CD14-positive monocyte (primary cell): ENCODE measurements around the gene IGSF9B. TPM values are rescaled to one million over a fixed set of nuclear protein-coding genes. Genes with fewer than 3 reads are reported as not detected.

Source experiments
- DNase-seq, 3 donors: peaks; one replicate each; pipeline ENCODE4 v3.0.0-alpha.2; 2011 to 2022
- H2AFZ ChIP-seq: 2 replicates; pipeline ENCODE4 v1.6.0; 2012; ENCODE audit warnings: mild to moderate bottlenecking, low read depth, low read length, inconsistent platforms; ENCODE audit not compliant: insufficient read depth, poor library complexity, severe bottlenecking
- H3K27ac ChIP-seq, 2 donors: 1 replicate in 1 of 2; 2 replicates in 1 of 2; pipeline ENCODE4 v1.5.1; 2012 to 2013; ENCODE audit warnings: low read length in 2 of 2, control low read depth in 1 of 2, inconsistent platforms in 1 of 2, low read depth in 1 of 2, mild to moderate bottlenecking in 1 of 2
- H3K27me3 ChIP-seq, 2 donors: one replicate each; pipeline versions ENCODE4 v1.6.0 to v1.6.1; 2011 to 2013; ENCODE audit warnings: low read length in 2 of 2; ENCODE audit not compliant: control insufficient read depth in 2 of 2, insufficient read depth in 2 of 2
- H3K36me3 ChIP-seq, 2 donors: replicated peaks in 1 of 2; 1 replicate in 1 of 2; 2 replicates in 1 of 2; pipeline versions ENCODE4 v1.5.1 to v1.6.1; 2012 to 2013; ENCODE audit warnings: low read length in 2 of 2, control low read depth in 1 of 2, inconsistent platforms in 1 of 2, mild to moderate bottlenecking in 1 of 2; ENCODE audit not compliant: insufficient read depth in 2 of 2, control insufficient read depth in 1 of 2
- H3K4me1 ChIP-seq, 2 donors: 1 replicate in 1 of 2; 2 replicates in 1 of 2; pipeline versions ENCODE4 v1.5.1 to v1.6.1; 2012 to 2013; ENCODE audit warnings: low read length in 2 of 2, control low read depth in 1 of 2, inconsistent platforms in 1 of 2, mild to moderate bottlenecking in 1 of 2, moderate library complexity in 1 of 2; ENCODE audit not compliant: insufficient read depth in 2 of 2, control insufficient read depth in 1 of 2
- H3K4me2 ChIP-seq: replicated peaks from 2 replicates; pipeline ENCODE3; 2012; ENCODE audit warnings: low read length, moderate library complexity, mild to moderate bottlenecking; ENCODE audit not compliant: poor library complexity, severe bottlenecking; ENCODE audit errors: extremely low read depth
- H3K4me3 ChIP-seq, 3 experiments: fragments of 200-600 bp in 1 of 3; sonication (generic) in 1 of 3; replicated peaks in 1 of 3; 1 replicate in 2 of 3; 2 replicates in 1 of 3; pipeline ENCODE4 v1.5.1; 2011 to 2013; ENCODE audit warnings: low read length in 3 of 3, mild to moderate bottlenecking in 3 of 3, control low read depth in 2 of 3, low read depth in 2 of 3, inconsistent platforms in 1 of 3, moderate library complexity in 1 of 3
- H3K79me2 ChIP-seq: 2 replicates; pipeline ENCODE4 v1.6.0; 2012; ENCODE audit warnings: mild to moderate bottlenecking, control low read depth, inconsistent platforms, low read length, moderate library complexity; ENCODE audit not compliant: insufficient read depth
- H3K9ac ChIP-seq: 2 replicates; pipeline ENCODE4 v1.6.0; 2017; ENCODE audit warnings: low read length, mild to moderate bottlenecking; ENCODE audit not compliant: insufficient read depth, poor library complexity, severe bottlenecking
- H3K9me3 ChIP-seq, 2 donors: replicated peaks in 1 of 2; 1 replicate in 1 of 2; 2 replicates in 1 of 2; pipeline versions ENCODE4 v1.5.1 to v1.6.1; 2012 to 2013; ENCODE audit warnings: low read length in 2 of 2, control low read depth in 1 of 2; ENCODE audit not compliant: control insufficient read depth in 1 of 2, insufficient read depth in 1 of 2
- H4K20me1 ChIP-seq: 2 replicates; pipeline ENCODE4 v1.6.0; 2012; ENCODE audit warnings: mild to moderate bottlenecking, low read length, control low read depth, moderate library complexity; ENCODE audit not compliant: insufficient read depth
- H3K27ac Mint-ChIP-seq, 7 donors: one replicate each; pipeline ENCODE4 v1.8.0; 2020; ENCODE audit warnings: mild to moderate bottlenecking in 7 of 7, mixed read lengths in 7 of 7, moderate library complexity in 6 of 7, inconsistent platforms in 2 of 7
- H3K27me3 Mint-ChIP-seq, 3 donors: one replicate each; pipeline ENCODE4 v1.8.0; 2021 to 2022; ENCODE audit warnings: low read depth in 3 of 3, mild to moderate bottlenecking in 3 of 3, mixed read lengths in 3 of 3, moderate library complexity in 3 of 3, inconsistent platforms in 1 of 3
- H3K36me3 Mint-ChIP-seq, 2 donors: one replicate each; pipeline ENCODE4 v1.8.0; 2020; ENCODE audit warnings: mixed read lengths in 2 of 2, inconsistent platforms in 1 of 2, mild to moderate bottlenecking in 1 of 2
- H3K4me1 Mint-ChIP-seq: one replicate; pipeline ENCODE4 v1.8.0; 2020; ENCODE audit warnings: mild to moderate bottlenecking, mixed read lengths
- H3K4me3 Mint-ChIP-seq, 2 donors: one replicate each; pipeline ENCODE4 v1.8.0; 2020; ENCODE audit warnings: mild to moderate bottlenecking in 2 of 2, mixed read lengths in 2 of 2, moderate library complexity in 1 of 2
- H3K9me3 Mint-ChIP-seq, 7 donors: one replicate each; pipeline ENCODE4 v1.8.0; 2020 to 2022; ENCODE audit warnings: mixed read lengths in 7 of 7, mild to moderate bottlenecking in 6 of 7, moderate library complexity in 6 of 7, inconsistent platforms in 2 of 7
- WGBS: methylation state at CpG from one replicate; pipeline ENCODE4 v1.1.5; 2013; ENCODE audit warnings: missing lambda C conversion rate; ENCODE audit not compliant: insufficient coverage; 5-methylcytosine and 5-hydroxymethylcytosine counted together
- intact Hi-C, 2 donors: fragments of 100-400 bp; cut with micrococcal nuclease; formaldehyde crosslinking; loops; one replicate each; pipeline versions ENCODE4 v1.15.0 to v1.15.1; 2023
- polyA plus RNA-seq, 3 donors: library from polyadenylated mRNA; depleted of rRNA in 1 of 3; unstranded in 2 of 3; stranded (reverse) in 1 of 3; fragments of 300-500 nt in 2 of 3; fragments of >200 nt in 1 of 3; fragmentation: Illumina TruSeq in 2 of 3; gene quantifications; 1 replicate in 2 of 3; 2 replicates in 1 of 3; pipeline ENCODE4 v1.2.3, GENCODE V29; 2012 to 2021
- TF ChIP-seq, protein P1 (sequence below): fragments of 200-600 bp; IDR thresholded peaks from one replicate; pipeline ENCODE4 v1.8.0; 2022; ENCODE audit warnings: antibody characterized with exemption, mild to moderate bottlenecking

The IGSF9B gene
- polyA plus RNA-seq, 3 donors: not detected

- no peak for DNase-seq
- no peak overlapping the region for H3K9ac ChIP-seq
These were observed 54.8 kb downstream of the IGSF9B start for GRCh38 chr11:133901999-133902398.

GRCh38 chr11:133901316-133901715 is 55.5 kb downstream of the IGSF9B start:
- Histone ChIP-seq H3K79me2 (no peaks in the 10 kb centered on the region), H3K9ac (no peak overlapping the region), H3K4me2 (no peak overlapping the region), H3K4me3 (no peak overlapping the region), H3K27me3 (no peaks in the 10 kb centered on the region), H2AFZ (no peak overlapping the region), H3K27ac (no peak overlapping the region), H3K9me3 (no peaks in the 10 kb centered on the region), H4K20me1 (no peaks in the 10 kb centered on the region), H3K36me3 (no peaks in the 10 kb centered on the region), H3K4me1 (no peaks in the 10 kb centered on the region)
- H3K4me3 Mint-ChIP-seq: no peak overlapping the region
- DNase-seq: no peak
- H3K4me1 Mint-ChIP-seq: no peaks in the 10 kb centered on the region
- no CpG with 5 or more reads among the region's 7 CpGs for WGBS
- H3K9me3 Mint-ChIP-seq: peaks cover 0 to 5% (median 1%) of the 10 kb centered on the region in 7 donors
- no peaks in the 10 kb centered on the region for H3K36me3 Mint-ChIP-seq
- no peak overlapping the region for H3K27ac Mint-ChIP-seq
- TF ChIP-seq, protein P1, sequence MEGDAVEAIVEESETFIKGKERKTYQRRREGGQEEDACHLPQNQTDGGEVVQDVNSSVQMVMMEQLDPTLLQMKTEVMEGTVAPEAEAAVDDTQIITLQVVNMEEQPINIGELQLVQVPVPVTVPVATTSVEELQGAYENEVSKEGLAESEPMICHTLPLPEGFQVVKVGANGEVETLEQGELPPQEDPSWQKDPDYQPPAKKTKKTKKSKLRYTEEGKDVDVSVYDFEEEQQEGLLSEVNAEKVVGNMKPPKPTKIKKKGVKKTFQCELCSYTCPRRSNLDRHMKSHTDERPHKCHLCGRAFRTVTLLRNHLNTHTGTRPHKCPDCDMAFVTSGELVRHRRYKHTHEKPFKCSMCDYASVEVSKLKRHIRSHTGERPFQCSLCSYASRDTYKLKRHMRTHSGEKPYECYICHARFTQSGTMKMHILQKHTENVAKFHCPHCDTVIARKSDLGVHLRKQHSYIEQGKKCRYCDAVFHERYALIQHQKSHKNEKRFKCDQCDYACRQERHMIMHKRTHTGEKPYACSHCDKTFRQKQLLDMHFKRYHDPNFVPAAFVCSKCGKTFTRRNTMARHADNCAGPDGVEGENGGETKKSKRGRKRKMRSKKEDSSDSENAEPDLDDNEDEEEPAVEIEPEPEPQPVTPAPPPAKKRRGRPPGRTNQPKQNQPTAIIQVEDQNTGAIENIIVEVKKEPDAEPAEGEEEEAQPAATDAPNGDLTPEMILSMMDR: no peak
- intact Hi-C loops: no loop called here
- no peaks in the 10 kb centered on the region for H3K27me3 Mint-ChIP-seq

More at GRCh38 chr11:133901999-133902398, 54.8 kb downstream of the IGSF9B start:
- no peaks in the 10 kb centered on the region for H3K36me3 Mint-ChIP-seq
- TF ChIP-seq, protein P1: no peak
- H3K4me1 Mint-ChIP-seq: no peaks in the 10 kb centered on the region
- Histone ChIP-seq H3K27me3 (no peaks in the 10 kb centered on the region), H3K4me3 (no peak overlapping the region), H3K79me2 (no peaks in the 10 kb centered on the region), H3K4me1 (no peaks in the 10 kb centered on the region), H2AFZ (no peak overlapping the region), H3K27ac (no peak overlapping the region), H4K20me1 (no peaks in the 10 kb centered on the region), H3K4me2 (no peak overlapping the region), H3K9me3 (no peaks in the 10 kb centered on the region), H3K36me3 (no peaks in the 10 kb centered on the region)
- no peaks in the 10 kb centered on the region for H3K27me3 Mint-ChIP-seq
- H3K9me3 Mint-ChIP-seq: peaks cover 0 to 5% (median 1%) of the 10 kb centered on the region in 7 donors
- intact Hi-C loops: no loop called here
- WGBS: 92% methylated on average over 3 of the region's 3 CpGs
- H3K4me3 Mint-ChIP-seq: no peak overlapping the region
- no peak overlapping the region for H3K27ac Mint-ChIP-seq
